Measurements from ENCODE around the gene ARHGEF11. TPM values are rescaled to one million over a fixed set of nuclear protein-coding genes. Genes with fewer than 3 reads are reported as not detected.

ARHGEF11 gene
- total RNA-seq, 1 experiment from 2014 or later, result 38.1 TPM

DNA sequence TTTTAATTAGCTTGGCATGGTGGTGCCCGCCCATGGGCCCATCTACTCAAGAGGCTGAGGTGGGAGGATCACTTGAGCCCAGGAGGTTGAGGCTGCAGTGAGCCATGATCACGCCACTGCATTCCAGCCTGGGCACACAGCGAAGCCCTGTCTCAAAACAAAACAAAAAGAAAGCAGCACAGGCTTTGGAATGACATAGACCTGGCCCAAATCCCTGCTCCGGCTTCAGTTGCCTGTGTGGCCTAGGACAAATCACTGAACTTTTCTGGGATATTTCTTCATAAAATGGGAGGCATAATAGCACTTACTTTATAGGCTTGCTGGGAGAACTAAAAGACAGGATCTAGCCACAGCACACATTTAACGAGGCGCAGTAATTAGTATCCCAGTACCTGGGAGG is 149.6 kb downstream of the ARHGEF11 start:
- ATAC-seq, result no peak
- no peak overlapping the region for H3K4me3 Mint-ChIP-seq
- peaks cover 59% of the 10 kb centered on the region for H3K27me3 Mint-ChIP-seq (ENCODE audit: low read depth)
- ChIA-PET CTCF (interaction anchor here (1.0 to 7.0 kb wide), 4 partner anchors 15 to 32 kb away, joined by 6 to 233 read pairs (median 8); partner anchors contain the start of gene LRRC71), POLR2A (no interaction called here)
- no peak for DNase-seq (ENCODE audit: low spot score)
- no peaks in the 10 kb centered on the region for H3K36me3 Mint-ChIP-seq
- no peaks in the 10 kb centered on the region for H3K9me3 Mint-ChIP-seq
- no peak for TF ChIP-seq RORB (CRISPR knock-in tag; IDR thresholded peaks at IDR 0.05)
- TF ChIP-seq ETV6 (CRISPR knock-in tag; IDR thresholded peaks at IDR 0.05), result no peak
- TF ChIP-seq, protein P1, sequence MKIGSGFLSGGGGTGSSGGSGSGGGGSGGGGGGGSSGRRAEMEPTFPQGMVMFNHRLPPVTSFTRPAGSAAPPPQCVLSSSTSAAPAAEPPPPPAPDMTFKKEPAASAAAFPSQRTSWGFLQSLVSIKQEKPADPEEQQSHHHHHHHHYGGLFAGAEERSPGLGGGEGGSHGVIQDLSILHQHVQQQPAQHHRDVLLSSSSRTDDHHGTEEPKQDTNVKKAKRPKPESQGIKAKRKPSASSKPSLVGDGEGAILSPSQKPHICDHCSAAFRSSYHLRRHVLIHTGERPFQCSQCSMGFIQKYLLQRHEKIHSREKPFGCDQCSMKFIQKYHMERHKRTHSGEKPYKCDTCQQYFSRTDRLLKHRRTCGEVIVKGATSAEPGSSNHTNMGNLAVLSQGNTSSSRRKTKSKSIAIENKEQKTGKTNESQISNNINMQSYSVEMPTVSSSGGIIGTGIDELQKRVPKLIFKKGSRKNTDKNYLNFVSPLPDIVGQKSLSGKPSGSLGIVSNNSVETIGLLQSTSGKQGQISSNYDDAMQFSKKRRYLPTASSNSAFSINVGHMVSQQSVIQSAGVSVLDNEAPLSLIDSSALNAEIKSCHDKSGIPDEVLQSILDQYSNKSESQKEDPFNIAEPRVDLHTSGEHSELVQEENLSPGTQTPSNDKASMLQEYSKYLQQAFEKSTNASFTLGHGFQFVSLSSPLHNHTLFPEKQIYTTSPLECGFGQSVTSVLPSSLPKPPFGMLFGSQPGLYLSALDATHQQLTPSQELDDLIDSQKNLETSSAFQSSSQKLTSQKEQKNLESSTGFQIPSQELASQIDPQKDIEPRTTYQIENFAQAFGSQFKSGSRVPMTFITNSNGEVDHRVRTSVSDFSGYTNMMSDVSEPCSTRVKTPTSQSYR (CRISPR knock-in tag; IDR thresholded peaks at IDR 0.05), result no peak
- TF ChIP-seq CBFB (CRISPR knock-in tag; IDR thresholded peaks at IDR 0.05; ENCODE audit: low read depth), result no peak
- TF ChIP-seq, protein P2, sequence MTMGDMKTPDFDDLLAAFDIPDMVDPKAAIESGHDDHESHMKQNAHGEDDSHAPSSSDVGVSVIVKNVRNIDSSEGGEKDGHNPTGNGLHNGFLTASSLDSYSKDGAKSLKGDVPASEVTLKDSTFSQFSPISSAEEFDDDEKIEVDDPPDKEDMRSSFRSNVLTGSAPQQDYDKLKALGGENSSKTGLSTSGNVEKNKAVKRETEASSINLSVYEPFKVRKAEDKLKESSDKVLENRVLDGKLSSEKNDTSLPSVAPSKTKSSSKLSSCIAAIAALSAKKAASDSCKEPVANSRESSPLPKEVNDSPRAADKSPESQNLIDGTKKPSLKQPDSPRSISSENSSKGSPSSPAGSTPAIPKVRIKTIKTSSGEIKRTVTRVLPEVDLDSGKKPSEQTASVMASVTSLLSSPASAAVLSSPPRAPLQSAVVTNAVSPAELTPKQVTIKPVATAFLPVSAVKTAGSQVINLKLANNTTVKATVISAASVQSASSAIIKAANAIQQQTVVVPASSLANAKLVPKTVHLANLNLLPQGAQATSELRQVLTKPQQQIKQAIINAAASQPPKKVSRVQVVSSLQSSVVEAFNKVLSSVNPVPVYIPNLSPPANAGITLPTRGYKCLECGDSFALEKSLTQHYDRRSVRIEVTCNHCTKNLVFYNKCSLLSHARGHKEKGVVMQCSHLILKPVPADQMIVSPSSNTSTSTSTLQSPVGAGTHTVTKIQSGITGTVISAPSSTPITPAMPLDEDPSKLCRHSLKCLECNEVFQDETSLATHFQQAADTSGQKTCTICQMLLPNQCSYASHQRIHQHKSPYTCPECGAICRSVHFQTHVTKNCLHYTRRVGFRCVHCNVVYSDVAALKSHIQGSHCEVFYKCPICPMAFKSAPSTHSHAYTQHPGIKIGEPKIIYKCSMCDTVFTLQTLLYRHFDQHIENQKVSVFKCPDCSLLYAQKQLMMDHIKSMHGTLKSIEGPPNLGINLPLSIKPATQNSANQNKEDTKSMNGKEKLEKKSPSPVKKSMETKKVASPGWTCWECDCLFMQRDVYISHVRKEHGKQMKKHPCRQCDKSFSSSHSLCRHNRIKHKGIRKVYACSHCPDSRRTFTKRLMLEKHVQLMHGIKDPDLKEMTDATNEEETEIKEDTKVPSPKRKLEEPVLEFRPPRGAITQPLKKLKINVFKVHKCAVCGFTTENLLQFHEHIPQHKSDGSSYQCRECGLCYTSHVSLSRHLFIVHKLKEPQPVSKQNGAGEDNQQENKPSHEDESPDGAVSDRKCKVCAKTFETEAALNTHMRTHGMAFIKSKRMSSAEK (CRISPR knock-in tag; IDR thresholded peaks at IDR 0.05; ENCODE audit: borderline replicate concordance), result no peak
- TF ChIP-seq, protein P3, sequence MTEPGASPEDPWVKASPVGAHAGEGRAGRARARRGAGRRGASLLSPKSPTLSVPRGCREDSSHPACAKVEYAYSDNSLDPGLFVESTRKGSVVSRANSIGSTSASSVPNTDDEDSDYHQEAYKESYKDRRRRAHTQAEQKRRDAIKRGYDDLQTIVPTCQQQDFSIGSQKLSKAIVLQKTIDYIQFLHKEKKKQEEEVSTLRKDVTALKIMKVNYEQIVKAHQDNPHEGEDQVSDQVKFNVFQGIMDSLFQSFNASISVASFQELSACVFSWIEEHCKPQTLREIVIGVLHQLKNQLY (CRISPR knock-in tag; IDR thresholded peaks at IDR 0.05), result no peak
- H3K4me1 Mint-ChIP-seq, result peaks cover 21% of the 10 kb centered on the region
- H3K27ac Mint-ChIP-seq, result no peak overlapping the region

DNA sequence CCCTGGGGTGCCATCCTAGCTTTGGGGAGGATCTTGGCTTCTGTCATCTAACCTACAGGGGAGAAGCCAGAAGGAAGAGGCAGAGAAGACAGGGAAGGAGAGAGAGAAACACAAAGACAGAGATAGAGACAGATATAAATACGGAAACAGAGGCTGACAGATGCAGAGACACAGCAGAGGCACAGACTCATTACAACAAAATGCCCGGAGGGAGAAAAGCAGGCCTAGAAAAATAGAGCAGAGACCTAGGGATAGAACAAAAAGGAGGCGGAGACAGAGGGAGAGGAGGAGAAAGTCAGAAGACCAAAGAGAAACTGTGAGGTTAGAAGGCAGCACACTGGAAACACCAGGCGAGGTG is 150.1 kb downstream of the ARHGEF11 start:
- peaks cover 64% of the 10 kb centered on the region for H3K27me3 Mint-ChIP-seq (ENCODE audit: low read depth)

More for the DNA sequence above, 150.1 kb downstream of the ARHGEF11 start:
- POLR2A ChIA-PET, result no interaction called here
- ATAC-seq (no peak), DNase-seq (ENCODE audit: low spot score) (no peak)
- H3K36me3 Mint-ChIP-seq, result no peaks in the 10 kb centered on the region
- TF ChIP-seq IRF2 (CRISPR knock-in tag; IDR thresholded peaks at IDR 0.05; ENCODE audit: borderline replicate concordance, low read depth) (no peak), FOXJ3 (CRISPR knock-in tag; IDR thresholded peaks at IDR 0.05; ENCODE audit: borderline replicate concordance) (no peak), ZNF396 (CRISPR knock-in tag; IDR thresholded peaks at IDR 0.05; ENCODE audit: borderline replicate concordance) (no peak), HMGA2 (CRISPR knock-in tag; IDR thresholded peaks at IDR 0.05) (no peak), CREM (CRISPR knock-in tag; IDR thresholded peaks at IDR 0.05) (no peak), GABPB1 (CRISPR knock-in tag; IDR thresholded peaks at IDR 0.05) (no peak), ZNF263 (CRISPR knock-in tag; IDR thresholded peaks at IDR 0.05; ENCODE audit: low read depth) (no peak), TP53 (CRISPR knock-in tag; IDR thresholded peaks at IDR 0.05) (no peak), MXD4 (CRISPR knock-in tag; IDR thresholded peaks at IDR 0.05; ENCODE audit: borderline replicate concordance) (no peak), GRHL2 (CRISPR knock-in tag; IDR thresholded peaks at IDR 0.05; ENCODE audit: insufficient replicate concordance, severe bottlenecking) (no peak), NR1H2 (CRISPR knock-in tag; IDR thresholded peaks at IDR 0.05) (no peak)
- TF ChIP-seq, protein P4, sequence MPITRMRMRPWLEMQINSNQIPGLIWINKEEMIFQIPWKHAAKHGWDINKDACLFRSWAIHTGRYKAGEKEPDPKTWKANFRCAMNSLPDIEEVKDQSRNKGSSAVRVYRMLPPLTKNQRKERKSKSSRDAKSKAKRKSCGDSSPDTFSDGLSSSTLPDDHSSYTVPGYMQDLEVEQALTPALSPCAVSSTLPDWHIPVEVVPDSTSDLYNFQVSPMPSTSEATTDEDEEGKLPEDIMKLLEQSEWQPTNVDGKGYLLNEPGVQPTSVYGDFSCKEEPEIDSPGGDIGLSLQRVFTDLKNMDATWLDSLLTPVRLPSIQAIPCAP (CRISPR knock-in tag; IDR thresholded peaks at IDR 0.05), result no peak
- TF ChIP-seq, protein P5, sequence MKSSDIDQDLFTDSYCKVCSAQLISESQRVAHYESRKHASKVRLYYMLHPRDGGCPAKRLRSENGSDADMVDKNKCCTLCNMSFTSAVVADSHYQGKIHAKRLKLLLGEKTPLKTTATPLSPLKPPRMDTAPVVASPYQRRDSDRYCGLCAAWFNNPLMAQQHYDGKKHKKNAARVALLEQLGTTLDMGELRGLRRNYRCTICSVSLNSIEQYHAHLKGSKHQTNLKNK (CRISPR knock-in tag; IDR thresholded peaks at IDR 0.05), result no peak
- TF ChIP-seq, protein P6, sequence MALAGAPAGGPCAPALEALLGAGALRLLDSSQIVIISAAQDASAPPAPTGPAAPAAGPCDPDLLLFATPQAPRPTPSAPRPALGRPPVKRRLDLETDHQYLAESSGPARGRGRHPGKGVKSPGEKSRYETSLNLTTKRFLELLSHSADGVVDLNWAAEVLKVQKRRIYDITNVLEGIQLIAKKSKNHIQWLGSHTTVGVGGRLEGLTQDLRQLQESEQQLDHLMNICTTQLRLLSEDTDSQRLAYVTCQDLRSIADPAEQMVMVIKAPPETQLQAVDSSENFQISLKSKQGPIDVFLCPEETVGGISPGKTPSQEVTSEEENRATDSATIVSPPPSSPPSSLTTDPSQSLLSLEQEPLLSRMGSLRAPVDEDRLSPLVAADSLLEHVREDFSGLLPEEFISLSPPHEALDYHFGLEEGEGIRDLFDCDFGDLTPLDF (CRISPR knock-in tag; IDR thresholded peaks at IDR 0.05), result no peak
- TF ChIP-seq, protein P7, sequence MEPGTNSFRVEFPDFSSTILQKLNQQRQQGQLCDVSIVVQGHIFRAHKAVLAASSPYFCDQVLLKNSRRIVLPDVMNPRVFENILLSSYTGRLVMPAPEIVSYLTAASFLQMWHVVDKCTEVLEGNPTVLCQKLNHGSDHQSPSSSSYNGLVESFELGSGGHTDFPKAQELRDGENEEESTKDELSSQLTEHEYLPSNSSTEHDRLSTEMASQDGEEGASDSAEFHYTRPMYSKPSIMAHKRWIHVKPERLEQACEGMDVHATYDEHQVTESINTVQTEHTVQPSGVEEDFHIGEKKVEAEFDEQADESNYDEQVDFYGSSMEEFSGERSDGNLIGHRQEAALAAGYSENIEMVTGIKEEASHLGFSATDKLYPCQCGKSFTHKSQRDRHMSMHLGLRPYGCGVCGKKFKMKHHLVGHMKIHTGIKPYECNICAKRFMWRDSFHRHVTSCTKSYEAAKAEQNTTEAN (CRISPR knock-in tag; IDR thresholded peaks at IDR 0.05), result no peak
- TF ChIP-seq, protein P8, sequence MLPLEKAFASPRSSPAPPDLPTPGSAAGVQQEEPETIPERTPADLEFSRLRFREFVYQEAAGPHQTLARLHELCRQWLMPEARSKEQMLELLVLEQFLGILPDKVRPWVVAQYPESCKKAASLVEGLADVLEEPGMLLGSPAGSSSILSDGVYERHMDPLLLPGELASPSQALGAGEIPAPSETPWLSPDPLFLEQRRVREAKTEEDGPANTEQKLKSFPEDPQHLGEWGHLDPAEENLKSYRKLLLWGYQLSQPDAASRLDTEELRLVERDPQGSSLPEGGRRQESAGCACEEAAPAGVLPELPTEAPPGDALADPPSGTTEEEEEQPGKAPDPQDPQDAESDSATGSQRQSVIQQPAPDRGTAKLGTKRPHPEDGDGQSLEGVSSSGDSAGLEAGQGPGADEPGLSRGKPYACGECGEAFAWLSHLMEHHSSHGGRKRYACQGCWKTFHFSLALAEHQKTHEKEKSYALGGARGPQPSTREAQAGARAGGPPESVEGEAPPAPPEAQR (CRISPR knock-in tag; IDR thresholded peaks at IDR 0.05), result no peak
- TF ChIP-seq, protein P9, sequence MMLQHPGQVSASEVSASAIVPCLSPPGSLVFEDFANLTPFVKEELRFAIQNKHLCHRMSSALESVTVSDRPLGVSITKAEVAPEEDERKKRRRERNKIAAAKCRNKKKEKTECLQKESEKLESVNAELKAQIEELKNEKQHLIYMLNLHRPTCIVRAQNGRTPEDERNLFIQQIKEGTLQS (CRISPR knock-in tag; conservative IDR thresholded peaks at IDR 0.05), result no peak
- CTCF ChIA-PET, result interaction anchor here (1.2 to 7.0 kb wide), 5 partner anchors 15 to 260 kb away, joined by 3 to 233 read pairs (median 8); partner anchors contain the start of gene LRRC71
- H3K9me3 Mint-ChIP-seq, result no peaks in the 10 kb centered on the region
- no peak overlapping the region for H3K27ac Mint-ChIP-seq
- H3K4me3 Mint-ChIP-seq, result no peak overlapping the region
- H3K4me1 Mint-ChIP-seq, result peaks cover 21% of the 10 kb centered on the region
